Astrocyte (in vitro differentiated cells and primary cell): ENCODE data around the gene CLDN22. TPM values are rescaled to one million over a fixed set of nuclear protein-coding genes. Genes with fewer than 3 reads are reported as not detected.

Source experiments
- DNase-seq: peaks from one replicate; pipeline ENCODE4 v3.0.0-alpha.2; 2010; ENCODE audit warnings: low read depth
- FAIRE-seq: peaks from 2 replicates; lab custom pipeline; 2011; peaks lifted over from hg19 to GRCh38; lab: Jason Lieb, UNC
- H2AFZ ChIP-seq: 2 replicates; pipeline ENCODE4 v1.6.0; 2012; ENCODE audit warnings: low read depth, low read length, inconsistent platforms
- H3K27ac ChIP-seq: 2 replicates; pipeline ENCODE4 v1.5.1; 2011; ENCODE audit warnings: low read depth, low read length, inconsistent platforms
- H3K27me3 ChIP-seq: 2 replicates; pipeline ENCODE4 v1.6.0; 2011; ENCODE audit warnings: low read length, inconsistent platforms; ENCODE audit not compliant: insufficient read depth
- H3K36me3 ChIP-seq: 2 replicates; pipeline ENCODE4 v1.5.1; 2011; ENCODE audit warnings: low read length, inconsistent platforms; ENCODE audit not compliant: insufficient read depth
- H3K4me1 ChIP-seq: 2 replicates; pipeline ENCODE4 v1.5.1; 2011; ENCODE audit warnings: low read length, inconsistent platforms; ENCODE audit not compliant: insufficient read depth
- H3K4me2 ChIP-seq: 2 replicates; pipeline ENCODE4 v1.6.0; 2012; ENCODE audit warnings: low read length, inconsistent platforms
- H3K4me3 ChIP-seq: 2 replicates; pipeline ENCODE4 v1.5.1; 2011; ENCODE audit warnings: low read depth, mild to moderate bottlenecking, low read length, inconsistent platforms; ENCODE audit not compliant: insufficient read depth
- H3K79me2 ChIP-seq: 2 replicates; pipeline ENCODE4 v1.6.0; 2012; ENCODE audit warnings: mild to moderate bottlenecking, low read length, inconsistent platforms; ENCODE audit not compliant: insufficient read depth
- H3K9ac ChIP-seq: 2 replicates; pipeline ENCODE4 v1.6.0; 2012; ENCODE audit warnings: mild to moderate bottlenecking, low read length, inconsistent platforms
- H3K9me3 ChIP-seq: 2 replicates; pipeline ENCODE4 v1.5.1; 2012; ENCODE audit warnings: low read depth, mild to moderate bottlenecking, low read length, inconsistent platforms; ENCODE audit not compliant: insufficient read depth
- H4K20me1 ChIP-seq: 2 replicates; pipeline ENCODE4 v1.6.0; 2012; ENCODE audit warnings: low read length, inconsistent platforms; ENCODE audit not compliant: insufficient read depth
- H3K27ac Mint-ChIP-seq: one replicate; pipeline ENCODE4 v1.8.0; 2021; ENCODE audit warnings: mild to moderate bottlenecking, mixed read lengths; ENCODE audit not compliant: unreplicated experiment
- H3K27me3 Mint-ChIP-seq: one replicate; pipeline ENCODE4 v1.8.0; 2021; ENCODE audit warnings: low read depth, mixed read lengths; ENCODE audit not compliant: unreplicated experiment
- H3K36me3 Mint-ChIP-seq: one replicate; pipeline ENCODE4 v1.8.0; 2021; ENCODE audit warnings: low read depth, mixed read lengths; ENCODE audit not compliant: unreplicated experiment
- H3K4me1 Mint-ChIP-seq: one replicate; pipeline ENCODE4 v1.8.0; 2021; ENCODE audit warnings: low read depth, mixed read lengths; ENCODE audit not compliant: unreplicated experiment
- H3K4me3 Mint-ChIP-seq: one replicate; pipeline ENCODE4 v1.8.0; 2021; ENCODE audit warnings: mild to moderate bottlenecking, moderate library complexity, mixed read lengths; ENCODE audit not compliant: unreplicated experiment
- H3K9me3 Mint-ChIP-seq: one replicate; pipeline ENCODE4 v1.8.0; 2021; ENCODE audit warnings: mild to moderate bottlenecking, mixed read lengths; ENCODE audit not compliant: unreplicated experiment
- EZH2 ChIP-seq: IDR thresholded peaks from 2 replicates; pipeline ENCODE4 v1.6.1; 2012; ENCODE audit warnings: mild to moderate bottlenecking, low read length, inconsistent platforms; ENCODE audit not compliant: insufficient read depth
- total RNA-seq: library from RNA; stranded (reverse); gene quantifications from 2 replicates; pipeline ENCODE4 v1.2.1, GENCODE V29; 2021
- TF ChIP-seq, protein P1 (sequence below): IDR thresholded peaks from 2 replicates; pipeline ENCODE4 v1.5.1; 2011; ENCODE audit warnings: low read depth, mild to moderate bottlenecking, inconsistent platforms, low read length, moderate library complexity; ENCODE audit not compliant: insufficient read depth

Gene CLDN22
- total RNA-seq, 1 donor from 2014 or later, result not detected

DNA sequence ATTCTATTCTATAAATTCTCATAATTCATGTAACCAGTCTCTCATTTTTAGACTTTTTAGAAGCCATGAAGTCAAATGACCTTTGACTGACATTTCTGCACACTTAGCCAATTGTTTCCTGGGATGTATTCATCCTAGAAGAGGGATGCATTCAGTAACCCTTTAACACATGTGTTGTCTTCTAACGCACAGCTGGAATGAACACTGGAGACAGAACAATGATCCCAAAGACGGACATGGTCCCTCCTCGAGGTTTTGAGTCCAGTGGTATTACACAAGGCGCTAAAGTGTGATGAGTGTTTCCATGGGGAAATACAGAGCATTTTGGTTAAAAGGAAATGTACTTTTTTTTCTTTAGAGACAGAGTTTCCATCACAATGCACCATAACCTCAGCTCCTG is 42.0 kb upstream of the CLDN22 start:
- no peak overlapping the region for H3K4me2 ChIP-seq
- H3K27ac ChIP-seq, result no peak overlapping the region
- no peaks in the 10 kb centered on the region for H4K20me1 ChIP-seq
- no peaks in the 10 kb centered on the region for H3K27me3 ChIP-seq
- Mint-ChIP-seq H3K9me3 (peaks cover 4% of the 10 kb centered on the region), H3K4me1 (peaks cover 18% of the 10 kb centered on the region), H3K27me3 (no peaks in the 10 kb centered on the region), H3K36me3 (peaks cover 4% of the 10 kb centered on the region), H3K4me3 (no peak overlapping the region), H3K27ac (no peak overlapping the region)
- DNase-seq (no peak), FAIRE-seq (no peak)
- H3K4me1 ChIP-seq, result peaks cover 13% of the 10 kb centered on the region
- H3K9ac ChIP-seq, result no peak overlapping the region
- H3K79me2 ChIP-seq, result no peaks in the 10 kb centered on the region
- H3K9me3 ChIP-seq, result no peaks in the 10 kb centered on the region
- TF ChIP-seq, protein P1, sequence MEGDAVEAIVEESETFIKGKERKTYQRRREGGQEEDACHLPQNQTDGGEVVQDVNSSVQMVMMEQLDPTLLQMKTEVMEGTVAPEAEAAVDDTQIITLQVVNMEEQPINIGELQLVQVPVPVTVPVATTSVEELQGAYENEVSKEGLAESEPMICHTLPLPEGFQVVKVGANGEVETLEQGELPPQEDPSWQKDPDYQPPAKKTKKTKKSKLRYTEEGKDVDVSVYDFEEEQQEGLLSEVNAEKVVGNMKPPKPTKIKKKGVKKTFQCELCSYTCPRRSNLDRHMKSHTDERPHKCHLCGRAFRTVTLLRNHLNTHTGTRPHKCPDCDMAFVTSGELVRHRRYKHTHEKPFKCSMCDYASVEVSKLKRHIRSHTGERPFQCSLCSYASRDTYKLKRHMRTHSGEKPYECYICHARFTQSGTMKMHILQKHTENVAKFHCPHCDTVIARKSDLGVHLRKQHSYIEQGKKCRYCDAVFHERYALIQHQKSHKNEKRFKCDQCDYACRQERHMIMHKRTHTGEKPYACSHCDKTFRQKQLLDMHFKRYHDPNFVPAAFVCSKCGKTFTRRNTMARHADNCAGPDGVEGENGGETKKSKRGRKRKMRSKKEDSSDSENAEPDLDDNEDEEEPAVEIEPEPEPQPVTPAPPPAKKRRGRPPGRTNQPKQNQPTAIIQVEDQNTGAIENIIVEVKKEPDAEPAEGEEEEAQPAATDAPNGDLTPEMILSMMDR, result no peak
- no peak for TF ChIP-seq EZH2
- H2AFZ ChIP-seq, result no peak overlapping the region
- no peaks in the 10 kb centered on the region for H3K36me3 ChIP-seq
- no peak overlapping the region for H3K4me3 ChIP-seq

DNA sequence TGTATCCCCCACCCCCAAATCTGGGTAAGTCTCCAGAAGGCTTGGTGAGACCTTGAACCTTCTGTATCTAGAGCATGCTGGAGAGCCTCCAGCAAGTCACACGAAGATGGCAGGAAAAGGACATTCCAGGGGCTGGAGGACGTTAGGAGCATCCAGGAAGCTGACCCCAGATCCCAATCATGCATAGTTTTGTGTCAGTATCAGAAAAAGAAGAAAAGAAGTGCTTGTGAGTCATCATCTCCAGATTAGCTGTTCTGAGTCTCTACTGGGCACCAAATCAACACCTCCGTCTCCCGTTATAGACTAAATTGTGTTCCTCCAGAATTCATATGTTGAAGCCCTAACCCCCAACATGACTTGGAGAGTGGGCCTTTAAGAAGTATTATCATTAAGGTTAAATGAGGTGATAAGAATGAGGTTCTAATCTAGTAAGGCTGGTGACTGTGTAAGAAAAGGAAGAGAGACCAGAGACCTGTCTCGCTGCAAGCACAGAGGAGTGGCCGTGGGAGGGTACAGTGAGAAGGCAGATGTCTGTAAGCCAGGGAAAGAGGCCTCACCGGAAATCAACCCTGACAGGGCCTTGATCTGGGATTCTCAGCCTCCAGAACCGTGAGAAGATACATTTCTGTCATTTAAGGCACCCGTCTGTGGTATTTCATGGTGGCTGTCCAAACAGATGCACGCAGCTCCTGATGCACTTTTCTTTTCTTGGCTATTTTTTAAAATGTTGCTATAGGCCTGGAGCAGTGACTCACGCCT is 40.3 kb upstream of the CLDN22 start:
- H3K36me3 Mint-ChIP-seq, result peaks cover 4% of the 10 kb centered on the region
- no peak overlapping the region for H3K4me3 Mint-ChIP-seq
- H3K9ac ChIP-seq, result peak overlapping the region; percentile 4
- H3K4me1 ChIP-seq, result peaks cover 20% of the 10 kb centered on the region
- peaks cover 15% of the 10 kb centered on the region for H3K4me1 Mint-ChIP-seq
- no peaks in the 10 kb centered on the region for H3K27me3 Mint-ChIP-seq
- H3K27me3 ChIP-seq, result no peaks in the 10 kb centered on the region
- H3K79me2 ChIP-seq, result no peaks in the 10 kb centered on the region
- peak overlapping the region; percentile 68 for H3K27ac ChIP-seq
- H3K4me3 ChIP-seq, result no peak overlapping the region
- no peak overlapping the region for H3K27ac Mint-ChIP-seq
- TF ChIP-seq EZH2, result no peak
- TF ChIP-seq, protein P1, result no peak
- H4K20me1 ChIP-seq, result no peaks in the 10 kb centered on the region
- H3K36me3 ChIP-seq, result no peaks in the 10 kb centered on the region
- FAIRE-seq, result peak; percentile 59
- H3K9me3 ChIP-seq, result no peaks in the 10 kb centered on the region
- H3K4me2 ChIP-seq, result peak overlapping the region; percentile 43
- DNase-seq, result peak; percentile 77
- H3K9me3 Mint-ChIP-seq, result peaks cover 7% of the 10 kb centered on the region
- no peak overlapping the region for H2AFZ ChIP-seq

DNA sequence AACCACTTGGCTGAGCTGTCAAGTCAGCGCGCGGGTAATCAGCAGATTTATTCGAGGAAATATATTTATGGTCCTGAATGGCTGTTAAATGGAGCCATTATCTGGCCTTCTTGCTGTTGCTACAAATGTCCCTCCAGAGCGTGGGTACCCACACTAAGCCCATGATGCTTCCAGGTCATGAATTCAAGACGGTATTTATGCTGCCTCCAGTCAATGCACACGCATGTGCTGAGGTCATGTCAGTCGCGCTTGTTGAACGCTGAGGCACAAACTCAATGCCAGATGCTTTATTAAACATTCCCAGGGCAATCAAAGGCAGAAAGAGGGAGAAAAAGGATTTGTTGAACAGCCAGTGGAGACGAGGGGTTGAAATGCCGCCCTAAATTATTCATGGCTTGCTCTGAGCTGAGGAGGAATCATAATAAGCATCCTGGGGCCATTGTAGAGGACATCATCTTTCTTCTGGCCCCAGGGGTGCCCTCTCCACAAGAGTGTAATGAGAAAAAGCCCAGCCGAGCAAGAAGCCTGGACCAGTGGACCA is 38.2 kb upstream of the CLDN22 start:
- Histone ChIP-seq H3K9me3 (no peaks in the 10 kb centered on the region), H3K4me3 (no peak overlapping the region), H3K36me3 (no peaks in the 10 kb centered on the region), H3K9ac (no peak overlapping the region), H3K27me3 (no peaks in the 10 kb centered on the region), H3K4me2 (no peak overlapping the region), H4K20me1 (no peaks in the 10 kb centered on the region), H3K79me2 (no peaks in the 10 kb centered on the region), H3K27ac (no peak overlapping the region), H3K4me1 (peaks cover 25% of the 10 kb centered on the region), H2AFZ (no peak overlapping the region)
- H3K27ac Mint-ChIP-seq, result no peak overlapping the region
- no peak for TF ChIP-seq EZH2
- TF ChIP-seq, protein P1, result no peak
- peaks cover 15% of the 10 kb centered on the region for H3K4me1 Mint-ChIP-seq
- no peaks in the 10 kb centered on the region for H3K27me3 Mint-ChIP-seq
- H3K9me3 Mint-ChIP-seq, result peaks cover 7% of the 10 kb centered on the region
- FAIRE-seq, result no peak
- DNase-seq, result no peak
- peaks cover 4% of the 10 kb centered on the region for H3K36me3 Mint-ChIP-seq
- H3K4me3 Mint-ChIP-seq, result no peak overlapping the region
